Adrenal gland (tissue), 5 donors: ENCODE results near the gene CDYL2.

Source experiments
- CTCF ChIP-seq, 6 experiments: fragments of 450-650 bp in 4 of 6; fragments of 200-600 bp in 2 of 6; sonication (generic) in 1 of 6; IDR thresholded peaks; 1 replicate in 5 of 6; 2 replicates in 1 of 6; pipeline versions ENCODE4 v1.5.1 to v1.8.0; 2016 to 2021; ENCODE audit warnings: antibody characterized with exemption in 6 of 6, mild to moderate bottlenecking in 2 of 6, moderate library complexity in 1 of 6
- POLR2A ChIP-seq, 2 donors: fragments of 450-650 bp; IDR thresholded peaks; one replicate each; pipeline ENCODE4 v1.6.1; 2017; ENCODE audit warnings: antibody characterized with exemption in 2 of 2, mild to moderate bottlenecking in 2 of 2, moderate library complexity in 1 of 2
- donor health status: DM: no; HTN: no; CAD: no.

GRCh38 chr16:80794071-80794470 is 10.3 kb downstream of the CDYL2 start:
- no peak for TF ChIP-seq CTCF (IDR thresholded peaks at IDR 0.05)
- no peak for TF ChIP-seq POLR2A (IDR thresholded peaks at IDR 0.05)
